PC-9 (cell line): Measurements from ENCODE around the gene TASOR2. TPM values are rescaled to one million over a fixed set of nuclear protein-coding genes. Genes with fewer than 3 reads are reported as not detected.

Source experiments
- BruUV-seq: library from RNA; stranded (reverse); fragments of 400-500 nt; replicated peaks from 2 replicates; lab custom pipeline; 2021; lab: Mats Ljungman, UMichigan
- CTCF ChIA-PET: fragments of 300-600 bp; sonication (Branson Sonifier 250); formaldehyde crosslinking; loops from one replicate; lab custom pipeline; 2022; ENCODE audit warnings: antibody characterized with exemption; lab: Charles Lee
- POLR2A ChIA-PET: fragments of 300-600 bp; sonication (Branson Sonifier 250); formaldehyde crosslinking; loops from one replicate; lab custom pipeline; 2022; ENCODE audit warnings: antibody characterized with exemption; ENCODE audit not compliant: unreplicated experiment; lab: Charles Lee
- DNase-seq, 2 experiments: peaks; one replicate each; pipeline versions ENCODE4 v3.0.0 to v3.0.0-alpha.2; 2015 to 2022; ENCODE audit warnings: mixed read lengths in 1 of 2
- H2AFZ ChIP-seq: fragments of 200-600 bp; sonication (generic); 2 replicates; pipeline ENCODE4 v1.8.1; 2017; ENCODE audit warnings: antibody characterized with exemption
- H3F3A ChIP-seq: fragments of 200-600 bp; sonication (generic); 2 replicates; pipeline ENCODE4 v1.8.1; 2017; ENCODE audit warnings: antibody characterized with exemption, mild to moderate bottlenecking, low read depth; ENCODE audit not compliant: insufficient read depth
- H3K27ac ChIP-seq: fragments of 200-600 bp; sonication (generic); 2 replicates; pipeline ENCODE4 v1.6.1; 2016; ENCODE audit warnings: mixed run types
- H3K27me3 ChIP-seq: fragments of 200-600 bp; sonication (generic); 2 replicates; pipeline ENCODE4 v1.6.1; 2016; ENCODE audit warnings: low read depth, mixed run types; ENCODE audit not compliant: insufficient read depth
- H3K36me3 ChIP-seq: fragments of 200-600 bp; sonication (generic); 2 replicates; pipeline ENCODE4 v1.6.1; 2016; ENCODE audit warnings: low read depth, mixed run types
- H3K4me1 ChIP-seq: fragments of 200-600 bp; sonication (generic); replicated peaks from 2 replicates; pipeline ENCODE4 v1.6.1; 2016; ENCODE audit warnings: mixed run types; ENCODE audit not compliant: insufficient read depth
- H3K4me2 ChIP-seq: fragments of 200-600 bp; sonication (generic); 2 replicates; pipeline ENCODE4 v1.6.1; 2017; ENCODE audit warnings: mixed run types
- H3K4me3 ChIP-seq: fragments of 200-600 bp; sonication (generic); 2 replicates; pipeline ENCODE4 v1.6.1; 2016; ENCODE audit warnings: mixed run types
- H3K79me2 ChIP-seq: fragments of 200-600 bp; sonication (generic); 2 replicates; pipeline ENCODE4 v1.6.1; 2017; ENCODE audit warnings: low read depth, mixed run types
- H3K9me2 ChIP-seq: fragments of 200-600 bp; sonication (generic); 2 replicates; pipeline ENCODE4 v1.8.1; 2017; ENCODE audit warnings: mild to moderate bottlenecking; ENCODE audit not compliant: insufficient read depth
- H3K9me3 ChIP-seq: fragments of 200-600 bp; sonication (generic); 2 replicates; pipeline ENCODE4 v1.8.1; 2016; ENCODE audit warnings: low read depth; ENCODE audit not compliant: insufficient read depth
- H4K20me1 ChIP-seq: fragments of 200-600 bp; sonication (generic); 2 replicates; pipeline ENCODE4 v1.8.1; 2017; ENCODE audit not compliant: insufficient read depth
- CTCF ChIP-seq: fragments of 200-600 bp; sonication (generic); conservative IDR thresholded peaks from 2 replicates; pipeline ENCODE4 v1.6.1; 2017; ENCODE audit warnings: mixed run types, antibody characterized with exemption, mild to moderate bottlenecking, moderate library complexity
- EZH2 ChIP-seq: fragments of 200-600 bp; sonication (generic); IDR thresholded peaks from 2 replicates; pipeline ENCODE4 v1.8.0; 2017; ENCODE audit warnings: antibody characterized with exemption, low read depth
- intact Hi-C: fragments of 100-400 bp; cut with micrococcal nuclease; formaldehyde crosslinking; loops from one replicate; pipeline ENCODE4 v1.10.0; 2022; ENCODE audit not compliant: unreplicated experiment
- total RNA-seq: library from RNA; stranded (reverse); gene quantifications from 2 replicates; pipeline ENCODE4 v1.2.3, GENCODE V29; 2021

TASOR2 gene
- total RNA-seq, 1 experiment from 2014 or later = 60.7 TPM

GRCh38 chr10:5654218-5654755, 30.4 kb upstream of the TASOR2 start:
- POLR2A ChIA-PET = no interaction called here
- BruUV-seq = no TSS peak
- H3K9me2 ChIP-seq = no peaks in the 10 kb centered on the region
- H3K27ac ChIP-seq = no peak overlapping the region
- H3K4me1 ChIP-seq = peaks cover 3% of the 10 kb centered on the region
- no peaks in the 10 kb centered on the region for H3F3A ChIP-seq
- H3K36me3 ChIP-seq = no peaks in the 10 kb centered on the region
- no peaks in the 10 kb centered on the region for H4K20me1 ChIP-seq
- no peak overlapping the region for H3K4me2 ChIP-seq
- no peak overlapping the region for H3K4me3 ChIP-seq
- H3K9me3 ChIP-seq = no peaks in the 10 kb centered on the region
- DNase-seq = no peak
- no peak overlapping the region for H2AFZ ChIP-seq
- peaks cover 23% of the 10 kb centered on the region for H3K79me2 ChIP-seq
- no peaks in the 10 kb centered on the region for H3K27me3 ChIP-seq
- no peak for TF ChIP-seq CTCF
- no peak for TF ChIP-seq EZH2
- intact Hi-C loops = no loop called here
- CTCF ChIA-PET = interaction anchor here (0.7 kb wide), 1 partner anchor 235 kb away, joined by 5 read pairs; no protein-coding TSS in a partner anchor

- CTCF ChIA-PET = interaction anchor here (0.7 kb wide), 1 partner anchor 41 kb away, joined by 3 read pairs; no protein-coding TSS in a partner anchor
- intact Hi-C loops = no loop called here
Measured at GRCh38 chr10:5655121-5655520, 29.5 kb upstream of the TASOR2 start.

GRCh38 chr10:5656737-5657579, 27.7 kb upstream of the TASOR2 start:
- no peak overlapping the region for H2AFZ ChIP-seq
- DNase-seq = no peak
- H3K27ac ChIP-seq = no peak overlapping the region
- peaks cover 16% of the 10 kb centered on the region; the same call in 1 of the 2 replicates for H3F3A ChIP-seq
- H3K4me2 ChIP-seq = no peak overlapping the region
- H3K9me2 ChIP-seq = no peaks in the 10 kb centered on the region
- peaks cover 24% of the 10 kb centered on the region for H3K4me1 ChIP-seq
- no peak for TF ChIP-seq EZH2
- TF ChIP-seq CTCF = no peak
- H3K79me2 ChIP-seq = peaks cover 32% of the 10 kb centered on the region
- no peaks in the 10 kb centered on the region for H4K20me1 ChIP-seq
- intact Hi-C loops = no loop called here
- no peaks in the 10 kb centered on the region for H3K9me3 ChIP-seq
- H3K36me3 ChIP-seq = no peaks in the 10 kb centered on the region
- no peak overlapping the region for H3K4me3 ChIP-seq
- no peaks in the 10 kb centered on the region for H3K27me3 ChIP-seq
- BruUV-seq = no TSS peak
- ChIA-PET CTCF (no interaction called here), POLR2A (no interaction called here)

More at GRCh38 chr10:5655121-5655520, 29.5 kb upstream of the TASOR2 start:
- H3K4me2 ChIP-seq = no peak overlapping the region
- H2AFZ ChIP-seq = no peak overlapping the region
- H3K9me2 ChIP-seq = no peaks in the 10 kb centered on the region
- H3K27ac ChIP-seq = no peak overlapping the region
- TF ChIP-seq CTCF = no peak
- no peak for TF ChIP-seq EZH2
- DNase-seq = no peak
- H3K27me3 ChIP-seq = no peaks in the 10 kb centered on the region
- H3F3A ChIP-seq = peaks cover 6% of the 10 kb centered on the region; the same call in 1 of the 2 replicates
- H3K9me3 ChIP-seq = no peaks in the 10 kb centered on the region
- peaks cover 11% of the 10 kb centered on the region for H3K4me1 ChIP-seq
- no TSS peak for BruUV-seq
- no peak overlapping the region for H3K4me3 ChIP-seq
- POLR2A ChIA-PET = interaction anchor here (0.5 kb wide), 1 partner anchor 817 kb away, joined by 4 read pairs; no protein-coding TSS in a partner anchor
- peaks cover 27% of the 10 kb centered on the region for H3K79me2 ChIP-seq
- no peaks in the 10 kb centered on the region for H3K36me3 ChIP-seq
- no peaks in the 10 kb centered on the region for H4K20me1 ChIP-seq
